NB4 (cell line): ENCODE data around the gene PANK2.

Experiments used
- DNase-seq: peaks from one replicate; pipeline ENCODE4 v3.0.0; 2010; ENCODE audit warnings: low read depth
- H3K4me3 ChIP-seq: one replicate; pipeline ENCODE4 v1.5.1; 2011; ENCODE audit warnings: mild to moderate bottlenecking, low read depth, low read length, moderate library complexity
- MYC ChIP-seq: IDR thresholded peaks from 2 replicates; pipeline ENCODE4 v1.6.1; 2011; ENCODE audit warnings: low read depth, low read length
- POLR2A ChIP-seq: IDR thresholded peaks from 2 replicates; pipeline ENCODE4 v1.6.1; 2011; ENCODE audit warnings: mild to moderate bottlenecking; ENCODE audit not compliant: insufficient read length; ENCODE audit errors: extremely low read depth
- TF ChIP-seq, protein P1 (sequence below): IDR thresholded peaks from 2 replicates; pipeline ENCODE4 v1.6.1; 2011; ENCODE audit warnings: low read depth, low read length
- TF ChIP-seq, protein P2 (sequence below): IDR thresholded peaks from one replicate; pipeline ENCODE4 v1.5.1; 2012; ENCODE audit warnings: low read depth, low read length

The PANK2 gene

GRCh38 chr20:3846740-3847428 is 42.3 kb upstream of the PANK2 start, which contains the start of gene MAVS:
Gene MAVS (plus strand): TSS chr20:3846834. CDS start chr20:3854625, 7,791 bp downstream.
- H3K4me3 ChIP-seq, result peak within 1 kb of the TSS; percentile 71
- peak; percentile 91 for DNase-seq
- peak; percentile 87 for TF ChIP-seq POLR2A
- TF ChIP-seq, protein P1, sequence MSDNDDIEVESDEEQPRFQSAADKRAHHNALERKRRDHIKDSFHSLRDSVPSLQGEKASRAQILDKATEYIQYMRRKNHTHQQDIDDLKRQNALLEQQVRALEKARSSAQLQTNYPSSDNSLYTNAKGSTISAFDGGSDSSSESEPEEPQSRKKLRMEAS, result peak; percentile 63
- TF ChIP-seq, protein P2, sequence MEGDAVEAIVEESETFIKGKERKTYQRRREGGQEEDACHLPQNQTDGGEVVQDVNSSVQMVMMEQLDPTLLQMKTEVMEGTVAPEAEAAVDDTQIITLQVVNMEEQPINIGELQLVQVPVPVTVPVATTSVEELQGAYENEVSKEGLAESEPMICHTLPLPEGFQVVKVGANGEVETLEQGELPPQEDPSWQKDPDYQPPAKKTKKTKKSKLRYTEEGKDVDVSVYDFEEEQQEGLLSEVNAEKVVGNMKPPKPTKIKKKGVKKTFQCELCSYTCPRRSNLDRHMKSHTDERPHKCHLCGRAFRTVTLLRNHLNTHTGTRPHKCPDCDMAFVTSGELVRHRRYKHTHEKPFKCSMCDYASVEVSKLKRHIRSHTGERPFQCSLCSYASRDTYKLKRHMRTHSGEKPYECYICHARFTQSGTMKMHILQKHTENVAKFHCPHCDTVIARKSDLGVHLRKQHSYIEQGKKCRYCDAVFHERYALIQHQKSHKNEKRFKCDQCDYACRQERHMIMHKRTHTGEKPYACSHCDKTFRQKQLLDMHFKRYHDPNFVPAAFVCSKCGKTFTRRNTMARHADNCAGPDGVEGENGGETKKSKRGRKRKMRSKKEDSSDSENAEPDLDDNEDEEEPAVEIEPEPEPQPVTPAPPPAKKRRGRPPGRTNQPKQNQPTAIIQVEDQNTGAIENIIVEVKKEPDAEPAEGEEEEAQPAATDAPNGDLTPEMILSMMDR, result no peak
- TF ChIP-seq MYC, result peak; percentile 84

DNA sequence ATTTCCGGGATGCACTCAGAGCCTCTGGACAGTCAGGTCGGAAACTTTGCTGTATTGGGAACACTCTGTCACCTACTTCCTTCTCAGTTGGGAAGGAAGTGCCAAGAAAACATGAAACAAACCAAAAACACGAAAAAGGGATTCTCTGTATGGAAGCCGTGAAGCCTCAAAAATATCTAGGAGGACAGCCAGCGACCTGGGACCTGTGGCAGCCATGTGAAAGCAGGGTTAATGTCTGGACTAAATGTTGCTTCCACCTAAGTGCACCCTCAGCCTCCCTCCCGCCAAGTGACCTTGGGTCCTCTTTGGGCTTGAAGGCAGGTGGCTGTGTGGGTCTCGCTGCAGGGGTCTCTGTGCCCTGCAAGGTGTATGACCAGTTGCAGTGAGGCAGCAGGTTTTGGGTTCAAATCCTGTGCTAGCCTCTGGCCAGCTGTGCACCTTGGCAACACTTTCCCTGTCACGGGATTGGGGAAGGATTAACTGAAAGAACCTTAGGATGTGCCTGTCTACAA is 41.7 kb upstream of the PANK2 start:
- H3K4me3 ChIP-seq, result peak overlapping the region; percentile 71
- no peak for TF ChIP-seq MYC
- TF ChIP-seq, protein P2, result no peak
- TF ChIP-seq POLR2A, result no peak
- TF ChIP-seq, protein P1, result no peak
- DNase-seq, result no peak

DNA sequence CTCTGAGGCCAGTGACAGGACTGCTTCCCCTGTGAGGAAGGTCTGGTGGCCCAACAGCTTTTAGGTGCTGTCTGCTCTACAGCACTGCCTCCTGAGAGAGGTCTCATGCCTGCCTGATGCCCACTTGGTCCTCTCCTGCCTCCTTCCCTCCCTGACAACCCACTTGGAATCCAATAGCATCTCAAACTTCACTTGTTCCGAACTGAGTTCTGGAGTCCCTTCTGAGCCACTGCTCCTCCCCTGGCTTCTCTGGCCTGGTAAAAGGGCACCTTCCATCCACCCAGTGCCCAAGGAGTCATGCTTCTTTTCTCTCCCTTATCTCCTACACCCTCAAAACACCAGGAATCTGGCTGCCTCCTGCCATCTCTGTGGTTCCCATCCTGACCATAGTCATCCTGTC is 40.6 kb upstream of the PANK2 start:
- TF ChIP-seq MYC (no peak), POLR2A (no peak)
- TF ChIP-seq, protein P2, result no peak
- TF ChIP-seq, protein P1, result no peak
- H3K4me3 ChIP-seq, result no peak overlapping the region
- no peak for DNase-seq

- TF ChIP-seq MYC, result no peak
- TF ChIP-seq, protein P2, result no peak
- DNase-seq, result no peak
- H3K4me3 ChIP-seq, result no peak overlapping the region
Observed at GRCh38 chr20:3854462-3854871, 34.7 kb upstream of the PANK2 start.

- no peak for TF ChIP-seq POLR2A
- no peak for DNase-seq
Observed at GRCh38 chr20:3857405-3857804, 31.8 kb upstream of the PANK2 start.

DNA sequence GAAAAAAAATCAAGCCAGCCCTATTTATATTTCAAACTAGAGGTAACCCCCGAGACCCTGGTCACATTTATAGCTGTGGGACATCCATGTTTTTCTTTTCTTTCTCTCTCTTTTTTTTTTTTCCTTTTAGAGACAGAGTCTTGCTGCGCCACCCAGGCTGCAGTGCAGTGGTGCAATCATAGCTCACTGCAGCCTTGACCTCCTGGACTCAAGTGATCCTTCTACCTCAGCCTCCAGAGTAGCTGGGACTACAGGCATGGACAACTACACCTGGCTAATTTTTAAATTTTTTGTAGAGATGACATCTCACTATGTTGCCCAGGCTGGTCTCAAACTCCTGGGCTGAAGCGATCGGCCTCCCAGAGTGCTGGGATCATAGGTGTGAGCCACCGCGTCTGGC is 30.5 kb upstream of the PANK2 start:
- TF ChIP-seq, protein P2, result no peak
- TF ChIP-seq, protein P1, result no peak
- TF ChIP-seq POLR2A (no peak), MYC (no peak)

More at GRCh38 chr20:3857405-3857804, 31.8 kb upstream of the PANK2 start:
- no peak overlapping the region for H3K4me3 ChIP-seq

More for the DNA sequence above, 30.5 kb upstream of the PANK2 start:
- no peak overlapping the region for H3K4me3 ChIP-seq
- DNase-seq, result no peak
